ENCODE data around the gene USP3. TPM values are rescaled to one million over a fixed set of nuclear protein-coding genes. Genes with fewer than 3 reads are reported as not detected.

USP3 gene
- total and polyA plus RNA-seq, 2 of the 13 experiments (the other 11 are each of a cell fraction or from before 2014, with no cell fraction given): 14.3 to 61.2 TPM

GRCh38 chr15:63487076-63487757 is 17.2 kb upstream of the USP3 start (continued):
- no peak for TF ChIP-seq ZMAT5 (CRISPR knock-in tag; IDR thresholded peaks at IDR 0.05; ENCODE audit: borderline replicate concordance, low read depth)
- no peak for TF ChIP-seq ZSCAN25 (CRISPR knock-in tag; IDR thresholded peaks at IDR 0.05)
- no peak for TF ChIP-seq SMAD3 (CRISPR knock-in tag; IDR thresholded peaks at IDR 0.05)
- no peak for TF ChIP-seq CAMTA2 (CRISPR knock-in tag; IDR thresholded peaks at IDR 0.05; ENCODE audit: borderline replicate concordance)
- no peak for TF ChIP-seq ZFP62 (CRISPR knock-in tag; IDR thresholded peaks at IDR 0.05)
- TF ChIP-seq KDM4B (CRISPR knock-in tag; IDR thresholded peaks at IDR 0.05): no peak
- TF ChIP-seq TARDBP (CRISPR knock-in tag; IDR thresholded peaks at IDR 0.05): peak; percentile 16; the same call in 1 of the 2 replicates
- TF ChIP-seq CENPT (CRISPR knock-in tag; IDR thresholded peaks at IDR 0.05; ENCODE audit: low read depth): no peak
- TF ChIP-seq ONECUT2 (CRISPR knock-in tag; IDR thresholded peaks at IDR 0.05): no peak
- no peak for TF ChIP-seq ZNF713 (CRISPR knock-in tag; IDR thresholded peaks at IDR 0.05)
- no peak for TF ChIP-seq ZNF543 (CRISPR knock-in tag; IDR thresholded peaks at IDR 0.05)
- TF ChIP-seq DZIP1 (CRISPR knock-in tag; IDR thresholded peaks at IDR 0.05): no peak
- no peak for TF ChIP-seq ZNF282 (IDR thresholded peaks at IDR 0.05; ENCODE audit: partially characterized antibody)
- TF ChIP-seq HNRNPK (IDR thresholded peaks at IDR 0.05; ENCODE audit: low read depth, low read length, poor library complexity, severe bottlenecking): no peak
- TF ChIP-seq CENPBD1 (CRISPR knock-in tag; IDR thresholded peaks at IDR 0.05; ENCODE audit: borderline replicate concordance, low read depth): no peak
- TF ChIP-seq ZNF704 (CRISPR knock-in tag; IDR thresholded peaks at IDR 0.05; ENCODE audit: borderline replicate concordance): no peak
- no peak for TF ChIP-seq EHMT2 (IDR thresholded peaks at IDR 0.05; ENCODE audit: borderline replicate concordance, low read depth, low read length)
- peak; percentile 39 for TF ChIP-seq YY1 (IDR thresholded peaks at IDR 0.05; ENCODE audit: insufficient read depth, insufficient replicate concordance, low read depth, low read length)
- TF ChIP-seq NKX3-1 (CRISPR knock-in tag; IDR thresholded peaks at IDR 0.05): peak; percentile 53; the same call in 1 of the 2 replicates
- TF ChIP-seq ZNF558 (CRISPR knock-in tag; IDR thresholded peaks at IDR 0.05; ENCODE audit: borderline replicate concordance): no peak
- TF ChIP-seq ZNF724P (CRISPR knock-in tag; IDR thresholded peaks at IDR 0.05; ENCODE audit: borderline replicate concordance): no peak

Data from HepG2 (cell line).